Hematopoietic multipotent progenitor cell (in vitro differentiated cells): ENCODE measurements around the gene TXN2. TPM values are rescaled to one million over a fixed set of nuclear protein-coding genes. Genes with fewer than 3 reads are reported as not detected.
"Not testable (repeated sequence)": the region's sequence is repeated elsewhere in the genome, so short reads cannot be mapped to it uniquely, and the experiment has no call there.

Source experiments
- DNase-seq, 3 donors: peaks; one replicate each; pipeline ENCODE4 v3.0.0-alpha.2; 2011 to 2015; ENCODE audit warnings: low read depth in 2 of 3, low spot score in 2 of 3
- total RNA-seq: library from RNA; depleted of rRNA; stranded (reverse); fragments of >200 nt; gene quantifications from one replicate; pipeline ENCODE4 v1.2.3, GENCODE V29; 2012

The TXN2 gene
- total RNA-seq, 1 donor, result 39.9 TPM

GRCh38 chr22:36433318-36434231, 47.9 kb downstream of the TXN2 start:
- no peak for DNase-seq

GRCh38 chr22:36432592-36433317, 48.7 kb downstream of the TXN2 start:
- no peak for DNase-seq

- no peak for DNase-seq
Measured at GRCh38 chr22:36431977-36432376, 49.5 kb downstream of the TXN2 start.

- DNase-seq, result no peak
Measured at GRCh38 chr22:36430863-36431262, 50.6 kb downstream of the TXN2 start.

- DNase-seq, result not testable (repeated sequence)
Measured at GRCh38 chr22:36427952-36428351, 53.5 kb downstream of the TXN2 start.

GRCh38 chr22:36425977-36426523, 55.4 kb downstream of the TXN2 start:
- DNase-seq, result no peak

- DNase-seq, result no peak
Measured at GRCh38 chr22:36424901-36425579, 56.4 kb downstream of the TXN2 start.

GRCh38 chr22:36424466-36424865, 57.0 kb downstream of the TXN2 start:
- not testable (repeated sequence) for DNase-seq

- peak in 1 of 3 donors; percentile 53 for DNase-seq
Measured at GRCh38 chr22:36423461-36424404, 57.7 kb downstream of the TXN2 start.

- DNase-seq, result no peak
Measured at GRCh38 chr22:36422287-36423014, 59.0 kb downstream of the TXN2 start.

GRCh38 chr22:36419912-36420882, 61.2 kb downstream of the TXN2 start:
- DNase-seq, result no peak

GRCh38 chr22:36419177-36419911, 62.1 kb downstream of the TXN2 start:
- DNase-seq, result peak in 1 of 3 donors; percentile 35

- no peak for DNase-seq
Measured at GRCh38 chr22:36417281-36417686, 64.2 kb downstream of the TXN2 start.
